Sigmoid colon (tissue), 7 donors: ENCODE data around the gene SSH3. TPM values are rescaled to one million over a fixed set of nuclear protein-coding genes. Genes with fewer than 3 reads are reported as not detected.
A peak's percentile ranks its signal among the peaks of the same experiment; 100 is the strongest.
"Not testable (repeated sequence)": the region's sequence is repeated elsewhere in the genome, so short reads cannot be mapped to it uniquely, and the experiment has no call there.

Source experiments
- DNase-seq: peaks from one replicate; pipeline ENCODE4 v3.0.0-alpha.2; 2019
- H3K27ac ChIP-seq, 4 donors: fragments of 200-600 bp; sonication (generic); one replicate each; pipeline ENCODE4 v1.5.1; 2016 to 2019; ENCODE audit warnings: mild to moderate bottlenecking in 1 of 4
- H3K27me3 ChIP-seq, 3 donors: fragments of 200-600 bp; sonication (generic); one replicate each; pipeline ENCODE4 v1.5.1; 2019; ENCODE audit warnings: mild to moderate bottlenecking in 1 of 3
- H3K36me3 ChIP-seq, 4 donors: fragments of 200-600 bp; sonication (generic); one replicate each; pipeline ENCODE4 v1.5.1; 2016 to 2019
- H3K4me1 ChIP-seq, 4 donors: fragments of 200-600 bp; sonication (generic); one replicate each; pipeline ENCODE4 v1.5.1; 2017 to 2019
- H3K4me3 ChIP-seq, 4 donors: fragments of 200-600 bp; sonication (generic); one replicate each; pipeline ENCODE4 v1.5.1; 2017 to 2019; ENCODE audit warnings: mild to moderate bottlenecking in 2 of 4, moderate library complexity in 1 of 4
- H3K9me3 ChIP-seq, 4 donors: fragments of 200-600 bp in 3 of 4; sonication (generic) in 3 of 4; one replicate each; pipeline versions ENCODE4 v1.5.1 to v1.6.1; 2013 to 2019
- CTCF ChIP-seq, 4 experiments: fragments of 450-650 bp in 3 of 4; fragments of 200-600 bp in 1 of 4; IDR thresholded peaks; one replicate each; pipeline ENCODE4 v1.5.1; 2016 to 2019; ENCODE audit warnings: antibody characterized with exemption in 4 of 4, mild to moderate bottlenecking in 3 of 4, moderate library complexity in 2 of 4
- EP300 ChIP-seq, 4 donors: sonication (generic); formaldehyde crosslinking; IDR thresholded peaks; one replicate each; pipeline ENCODE4 v1.6.1; 2017; ENCODE audit warnings: antibody characterized with exemption in 4 of 4
- POLR2A ChIP-seq, 2 donors: fragments of 450-650 bp; IDR thresholded peaks; one replicate each; pipeline ENCODE4 v1.6.1; 2016; ENCODE audit warnings: antibody characterized with exemption in 2 of 2, mild to moderate bottlenecking in 2 of 2, moderate library complexity in 2 of 2
- POLR2AphosphoS5 ChIP-seq, 4 donors: sonication (generic); formaldehyde crosslinking; IDR thresholded peaks; one replicate each; pipeline ENCODE4 v1.6.1; 2017; ENCODE audit warnings: antibody characterized with exemption in 4 of 4
- WGBS, 2 donors: extraction: QIAGEN DNeasy Blood & Tissue Kit; methylation state at CpG; one replicate each; pipeline ENCODE4 v1.1.7; 2013; 5-methylcytosine and 5-hydroxymethylcytosine counted together
- intact Hi-C: fragments of 100-400 bp; cut with DNase I; formaldehyde crosslinking; loops from one replicate; pipeline ENCODE4 v1.15.1; 2023
- polyA plus RNA-seq, 3 donors: library from polyadenylated mRNA; stranded (reverse); fragments of 200-250 nt; gene quantifications; one replicate each; pipeline ENCODE4 v1.2.3, GENCODE V29; 2013
- total RNA-seq, 4 donors: library from RNA; depleted of rRNA; stranded (reverse); fragments of >200 nt; gene quantifications; one replicate each; pipeline ENCODE4 v1.1.0, GENCODE V29; 2016
- donor health status: healthy with polysubstance abuse.
- donor health status: Bipolar disorder and iron deficiency.
- donor health status: healthy.

The SSH3 gene
- total and polyA plus RNA-seq, 7 donors = 15.6 to 39.0 (median 26.5) TPM

GRCh38 chr11:67256477-67257135, 46.7 kb upstream of the SSH3 start:
- Histone ChIP-seq H3K27ac (no peak overlapping the region), H3K9me3 (no peaks in the 10 kb centered on the region), H3K4me1 (peaks cover 0 to 9% (median 8%) of the 10 kb centered on the region in 4 donors), H3K36me3 (peaks cover 34 to 60% (median 48%) of the 10 kb centered on the region in 4 donors), H3K4me3 (no peak overlapping the region), H3K27me3 (no peaks in the 10 kb centered on the region)
- intact Hi-C loops = no loop called here
- DNase-seq = peak; percentile 46
- WGBS, 2 donors = 76 to 87% methylated on average over 5 of the region's 5 CpGs
- TF ChIP-seq EP300 (IDR thresholded peaks at IDR 0.05) (no peak), POLR2A (IDR thresholded peaks at IDR 0.05) (no peak), POLR2AphosphoS5 (IDR thresholded peaks at IDR 0.05) (no peak), CTCF (IDR thresholded peaks at IDR 0.05) (no peak)

- no peak for TF ChIP-seq POLR2AphosphoS5 (IDR thresholded peaks at IDR 0.05)
- TF ChIP-seq POLR2A (IDR thresholded peaks at IDR 0.05) = no peak
- TF ChIP-seq EP300 (IDR thresholded peaks at IDR 0.05) = no peak
- TF ChIP-seq CTCF (IDR thresholded peaks at IDR 0.05) = no peak
- peaks cover 0 to 27% (median 23%) of the 10 kb centered on the region in 4 donors for H3K4me1 ChIP-seq
- intact Hi-C loops = no loop called here
Measured at GRCh38 chr11:67260406-67260805, 42.9 kb upstream of the SSH3 start.

GRCh38 chr11:67260885-67261639, 42.3 kb upstream of the SSH3 start:
- H3K9me3 ChIP-seq, H3K27me3 ChIP-seq, intact Hi-C loops: not testable (repeated sequence)
- 26 to 34% methylated on average over 50 of the region's 50 CpGs for WGBS, 2 donors
- TF ChIP-seq POLR2AphosphoS5 (IDR thresholded peaks at IDR 0.05) = peak in 1 of 4 donors; percentile 8
- peak; percentile 86 for DNase-seq
- Histone ChIP-seq H3K27ac (peak overlapping the region in 1 of 4 donors; percentile 58), H3K4me3 (peak overlapping the region in 3 of 4 donors; percentile 39 to 45 (median 43)), H3K36me3 (peaks cover under 1 to 16% (median 7%) of the 10 kb centered on the region in 4 donors), H3K4me1 (peaks cover 0 to 32% (median 29%) of the 10 kb centered on the region in 4 donors)

More at GRCh38 chr11:67260406-67260805, 42.9 kb upstream of the SSH3 start:
- H3K4me3 ChIP-seq = no peak overlapping the region
- WGBS, 2 donors = 85 to 90% methylated on average over 6 of the region's 6 CpGs
- H3K36me3 ChIP-seq = peaks cover 6 to 22% (median 13%) of the 10 kb centered on the region in 4 donors
- no peaks in the 10 kb centered on the region for H3K27me3 ChIP-seq
- peak; percentile 56 for DNase-seq
- H3K27ac ChIP-seq = no peak overlapping the region
- H3K9me3 ChIP-seq = no peaks in the 10 kb centered on the region

GRCh38 chr11:67261640-67261945, 41.7 kb upstream of the SSH3 start:
- WGBS, 2 donors = 13 to 26% methylated on average over 18 of the region's 18 CpGs
- peaks cover 0 to 32% (median 30%) of the 10 kb centered on the region in 4 donors for H3K4me1 ChIP-seq
- no peaks in the 10 kb centered on the region for H3K9me3 ChIP-seq
- intact Hi-C loops = no loop called here
- peak overlapping the region in 3 of 4 donors; percentile 39 to 45 (median 43) for H3K4me3 ChIP-seq
- DNase-seq = peak; percentile 67
- no peaks in the 10 kb centered on the region for H3K27me3 ChIP-seq
- TF ChIP-seq POLR2AphosphoS5 (IDR thresholded peaks at IDR 0.05) (no peak), POLR2A (IDR thresholded peaks at IDR 0.05) (no peak), CTCF (IDR thresholded peaks at IDR 0.05) (no peak), EP300 (IDR thresholded peaks at IDR 0.05) (no peak)
- H3K27ac ChIP-seq = peak overlapping the region in 1 of 4 donors; percentile 58
- peaks cover 0 to 10% (median 4%) of the 10 kb centered on the region in 4 donors for H3K36me3 ChIP-seq
